ENCODE results near the gene TIMM44.

Gene TIMM44

GRCh38 chr19:7934766-7935165, 8.7 kb downstream of the TIMM44 start:
- no peak for TF ChIP-seq CTCF (IDR thresholded peaks at IDR 0.05; ENCODE audit: low read depth, low read length)

GRCh38 chr19:7933828-7934725, 9.4 kb downstream of the TIMM44 start:
- Histone ChIP-seq H3K9me3 (ENCODE audit: severe bottlenecking) (no peaks in the 10 kb centered on the region), H3K27me3 (ENCODE audit: insufficient read depth, low read depth, severe bottlenecking) (no peaks in the 10 kb centered on the region), H3K4me3 (ENCODE audit: low read depth, low read length) (no peak overlapping the region), H3K27ac (no peak overlapping the region), H3K36me3 (peaks cover 79% of the 10 kb centered on the region)
- DNase-seq, result no peak
- no peak for TF ChIP-seq CTCF (IDR thresholded peaks at IDR 0.05; ENCODE audit: low read depth, low read length)

More at GRCh38 chr19:7934766-7935165, 8.7 kb downstream of the TIMM44 start:
- no peaks in the 10 kb centered on the region for H3K9me3 ChIP-seq (ENCODE audit: severe bottlenecking)
- H3K27ac ChIP-seq, result no peak overlapping the region
- no peaks in the 10 kb centered on the region for H3K27me3 ChIP-seq (ENCODE audit: insufficient read depth, low read depth, severe bottlenecking)
- peaks cover 82% of the 10 kb centered on the region for H3K36me3 ChIP-seq
- no peak for DNase-seq
- H3K4me3 ChIP-seq (ENCODE audit: low read depth, low read length), result no peak overlapping the region

GRCh38 chr19:7933411-7933810, 10.1 kb downstream of the TIMM44 start:
- peak; percentile 65 for TF ChIP-seq CTCF (IDR thresholded peaks at IDR 0.05; ENCODE audit: low read depth, low read length)
- DNase-seq, result no peak
- H3K9me3 ChIP-seq (ENCODE audit: severe bottlenecking), result no peaks in the 10 kb centered on the region
- H3K36me3 ChIP-seq, result peaks cover 72% of the 10 kb centered on the region
- H3K27ac ChIP-seq, result no peak overlapping the region
- H3K4me3 ChIP-seq (ENCODE audit: low read depth, low read length), result no peak overlapping the region
- no peaks in the 10 kb centered on the region for H3K27me3 ChIP-seq (ENCODE audit: insufficient read depth, low read depth, severe bottlenecking)

- Histone ChIP-seq H3K4me3 (ENCODE audit: low read depth, low read length) (no peak overlapping the region), H3K27me3 (ENCODE audit: insufficient read depth, low read depth, severe bottlenecking) (no peaks in the 10 kb centered on the region), H3K27ac (no peak overlapping the region), H3K36me3 (peaks cover 67% of the 10 kb centered on the region), H3K9me3 (ENCODE audit: severe bottlenecking) (no peaks in the 10 kb centered on the region)
- TF ChIP-seq CTCF (IDR thresholded peaks at IDR 0.05; ENCODE audit: low read depth, low read length), result no peak
- no peak for DNase-seq
Measured at GRCh38 chr19:7932930-7933300, 10.6 kb downstream of the TIMM44 start.

GRCh38 chr19:7932276-7932929, 11.1 kb downstream of the TIMM44 start:
- TF ChIP-seq CTCF (IDR thresholded peaks at IDR 0.05; ENCODE audit: low read depth, low read length), result no peak

More at GRCh38 chr19:7932276-7932929, 11.1 kb downstream of the TIMM44 start:
- Histone ChIP-seq H3K27me3 (ENCODE audit: insufficient read depth, low read depth, severe bottlenecking) (no peaks in the 10 kb centered on the region), H3K9me3 (ENCODE audit: severe bottlenecking) (no peaks in the 10 kb centered on the region), H3K36me3 (peaks cover 62% of the 10 kb centered on the region), H3K27ac (no peak overlapping the region), H3K4me3 (ENCODE audit: low read depth, low read length) (no peak overlapping the region)
- no peak for DNase-seq
